IMR-90 (cell line): Measurements from ENCODE around the gene TBCD. TPM values are rescaled to one million over a fixed set of nuclear protein-coding genes. Genes with fewer than 3 reads are reported as not detected.

Experiments
- ATAC-seq: fragments of 200-7000 bp; cut with Tn5 transposase; 2 replicates; pipeline ENCODE4 v1.9.1; 2020; ENCODE audit warnings: low read depth, mild to moderate bottlenecking, moderate library complexity
- BruUV-seq: library from RNA; stranded (reverse); fragments of 400-500 nt; replicated peaks from 2 replicates; lab custom pipeline; 2021; lab: Mats Ljungman, UMichigan
- CTCF ChIA-PET: fragments of 300-600 bp; formaldehyde crosslinking; extraction: SDS; loops from one replicate; lab custom pipeline; 2021; ENCODE audit warnings: antibody characterized with exemption; lab: Yijun Ruan, JAX
- POLR2A ChIA-PET: fragments of 300-600 bp; sonication (Branson Sonifier 250); formaldehyde crosslinking; loops from one replicate; lab custom pipeline; 2022; ENCODE audit warnings: antibody characterized with exemption; ENCODE audit not compliant: unreplicated experiment; lab: Charles Lee
- DNase-seq: peaks from one replicate; pipeline ENCODE4 v3.0.0; 2013
- H2AFZ ChIP-seq: replicated peaks from 2 replicates; pipeline ENCODE3; 2013; ENCODE audit warnings: low read length, mild to moderate bottlenecking; ENCODE audit not compliant: poor library complexity
- H2AK5ac ChIP-seq: 2 replicates; pipeline ENCODE4 v1.6.1; 2013; ENCODE audit warnings: low read depth, low read length, inconsistent platforms
- H2AK9ac ChIP-seq: replicated peaks from 2 replicates; pipeline ENCODE3; 2013; ENCODE audit warnings: mild to moderate bottlenecking, low read depth, low read length, moderate library complexity; ENCODE audit not compliant: poor library complexity
- H2BK120ac ChIP-seq: 2 replicates; pipeline ENCODE4 v1.6.1; 2013; ENCODE audit warnings: low read depth, low read length, inconsistent platforms
- H2BK15ac ChIP-seq: 3 replicates; pipeline ENCODE4 v1.6.1; 2013; ENCODE audit warnings: low read depth, low read length, inconsistent platforms
- H2BK20ac ChIP-seq: 2 replicates; pipeline ENCODE4 v1.6.1; 2013; ENCODE audit warnings: low read depth, mild to moderate bottlenecking, inconsistent platforms, low read length, moderate library complexity
- H2BK5ac ChIP-seq: 2 replicates; pipeline ENCODE4 v1.6.1; 2013; ENCODE audit warnings: mild to moderate bottlenecking, low read depth, low read length, inconsistent platforms; ENCODE audit not compliant: poor library complexity, severe bottlenecking
- H3K14ac ChIP-seq: replicated peaks from 2 replicates; pipeline ENCODE4 v1.6.1; 2013; ENCODE audit warnings: low read depth, low read length, inconsistent platforms
- H3K18ac ChIP-seq: 2 replicates; pipeline ENCODE4 v1.6.1; 2013; ENCODE audit warnings: low read depth, low read length, control low read depth
- H3K23ac ChIP-seq: 2 replicates; pipeline ENCODE4 v1.6.1; 2013; ENCODE audit warnings: low read depth, low read length, inconsistent platforms
- H3K27ac ChIP-seq: 2 replicates; pipeline ENCODE4 v1.5.1; 2013; ENCODE audit warnings: mild to moderate bottlenecking, control low read depth, low read length; ENCODE audit not compliant: insufficient read depth
- H3K27me3 ChIP-seq: 2 replicates; pipeline ENCODE4 v1.6.1; 2013; ENCODE audit warnings: low read length; ENCODE audit not compliant: control insufficient read depth, insufficient read depth
- H3K36me3 ChIP-seq: 2 replicates; pipeline ENCODE4 v1.6.1; 2013; ENCODE audit warnings: low read length, mixed read lengths; ENCODE audit not compliant: control insufficient read depth, insufficient read depth
- H3K4ac ChIP-seq: 2 replicates; pipeline ENCODE4 v1.6.1; 2013; ENCODE audit warnings: low read depth, low read length, inconsistent platforms
- H3K4me1 ChIP-seq: 2 replicates; pipeline ENCODE4 v1.6.1; 2013; ENCODE audit warnings: low read length, mixed read lengths; ENCODE audit not compliant: control insufficient read depth, insufficient read depth
- H3K4me2 ChIP-seq: 2 replicates; pipeline ENCODE4 v1.6.1; 2013; ENCODE audit warnings: low read depth, mild to moderate bottlenecking, control low read depth, low read length, moderate library complexity
- H3K4me3 ChIP-seq: 2 replicates; pipeline ENCODE4 v1.5.1; 2013; ENCODE audit warnings: low read depth, mild to moderate bottlenecking, control low read depth, low read length, moderate library complexity; ENCODE audit not compliant: insufficient read depth
- H3K56ac ChIP-seq: 2 replicates; pipeline ENCODE4 v1.6.1; 2013; ENCODE audit warnings: low read length, inconsistent platforms; ENCODE audit not compliant: insufficient read depth; ENCODE audit errors: extremely low read depth
- H3K79me1 ChIP-seq, 2 experiments: 2 replicates each; pipeline ENCODE4 v1.6.1; 2013; ENCODE audit warnings: low read length in 2 of 2, inconsistent platforms in 1 of 2, low read depth in 1 of 2
- H3K9ac ChIP-seq: 2 replicates; pipeline ENCODE4 v1.6.1; 2013; ENCODE audit warnings: low read depth, low read length, control low read depth
- H3K9me1 ChIP-seq: 2 replicates; pipeline ENCODE4 v1.6.1; 2013; ENCODE audit warnings: low read length, inconsistent platforms; ENCODE audit not compliant: insufficient read depth
- H3K9me3 ChIP-seq: 2 replicates; pipeline ENCODE4 v1.6.1; 2013; ENCODE audit warnings: low read length; ENCODE audit not compliant: control insufficient read depth, insufficient read depth
- H4K20me1 ChIP-seq: 2 replicates; pipeline ENCODE4 v1.6.1; 2013; ENCODE audit warnings: low read length, inconsistent platforms; ENCODE audit not compliant: insufficient read depth
- H4K5ac ChIP-seq: 2 replicates; pipeline ENCODE4 v1.6.1; 2013; ENCODE audit warnings: mild to moderate bottlenecking, low read depth, low read length, control low read depth
- H4K8ac ChIP-seq, 2 experiments: 2 replicates each; pipeline ENCODE4 v1.6.1; 2013; ENCODE audit warnings: low read depth in 2 of 2, low read length in 2 of 2, control low read depth in 1 of 2, inconsistent platforms in 1 of 2
- H4K91ac ChIP-seq: 2 replicates; pipeline ENCODE4 v1.6.1; 2013; ENCODE audit warnings: low read depth, low read length, inconsistent platforms; ENCODE audit not compliant: insufficient read depth
- CEBPB ChIP-seq: IDR thresholded peaks from 2 replicates; pipeline ENCODE4 v1.6.1; 2012; ENCODE audit warnings: low read depth, low read length, improper control_type of control experiment
- NFE2L2 ChIP-seq: fragments of 150-350 bp; IDR thresholded peaks from 2 replicates; pipeline ENCODE4 v1.6.1; 2016; ENCODE audit warnings: low read depth, mild to moderate bottlenecking, low read length
- RAD21 ChIP-seq: IDR thresholded peaks from 2 replicates; pipeline ENCODE4 v1.6.1; 2012; ENCODE audit warnings: low read length, improper control_type of control experiment
- RCOR1 ChIP-seq: IDR thresholded peaks from 2 replicates; pipeline ENCODE4 v1.6.1; 2012; ENCODE audit warnings: mild to moderate bottlenecking, low read length, improper control_type of control experiment; ENCODE audit not compliant: insufficient replicate concordance
- RFX5 ChIP-seq: IDR thresholded peaks from 2 replicates; pipeline ENCODE4 v1.8.0; 2012; ENCODE audit warnings: low read depth, mild to moderate bottlenecking, low read length, moderate library complexity
- SMC3 ChIP-seq: fragments of 150-350 bp; IDR thresholded peaks from 2 replicates; pipeline ENCODE4 v1.6.1; 2016; ENCODE audit warnings: low read depth, mild to moderate bottlenecking, antibody characterized with exemption, low read length, moderate library complexity
- WGBS, 2 experiments: methylation state at CpG; one replicate each; pipeline versions ENCODE4 v1.1.5 to v1.1.7; 2013; ENCODE audit warnings: missing lambda C conversion rate in 2 of 2; ENCODE audit not compliant: insufficient read length in 1 of 2; ENCODE audit errors: extremely low coverage in 2 of 2; 5-methylcytosine and 5-hydroxymethylcytosine counted together
- dilution Hi-C: fragments of 300-500 bp; cut with HindIII; formaldehyde crosslinking; loops from one replicate; pipeline ENCODE4 v1.14.3; 2018; ENCODE audit warnings: low sequenced_read_pairs; ENCODE audit not compliant: unreplicated experiment
- in situ Hi-C: fragments of 300-500 bp; cut with MboI; formaldehyde crosslinking; loops from 3 replicates; pipeline ENCODE4 v1.14.3; 2019; ENCODE audit warnings: low sequenced_read_pairs, inconsistent platforms, mixed read lengths
- intact Hi-C: fragments of 100-400 bp; cut with micrococcal nuclease; formaldehyde crosslinking; loops from 2 replicates; pipeline ENCODE4 v1.10.0; 2022
- polyA plus RNA-seq, 3 experiments: library from polyadenylated mRNA; depleted of rRNA; stranded (reverse); fragments of >200 nt; gene quantifications; 2 replicates each; pipeline ENCODE4 v1.2.3, GENCODE V29; 2012; ENCODE audit warnings: low replicate concordance in 1 of 3
- total RNA-seq: library from RNA; depleted of rRNA; stranded (reverse); fragments of >200 nt; gene quantifications from 2 replicates; pipeline ENCODE4 v1.2.3, GENCODE V29; 2012
- TF ChIP-seq, protein P1 (sequence below): conservative IDR thresholded peaks from 2 replicates; pipeline ENCODE4 v1.5.1; 2012; ENCODE audit warnings: mild to moderate bottlenecking, low read depth, low read length, improper control_type of control experiment

TBCD gene
- total and polyA plus RNA-seq, 2 of the 4 experiments (the other 2 are of a cell fraction): 21.9 to 54.5 TPM

- TF ChIP-seq CEBPB: no peak
Measured at GRCh38 chr17:82754297-82755208, 2.7 kb downstream of the TBCD start (continued).

- ATAC-seq (no peak), DNase-seq (no peak)
- ChIA-PET POLR2A (no interaction called here), CTCF (interaction anchor here (0.6 kb wide), 1 partner anchor 28 kb away, joined by 3 read pairs; no protein-coding TSS in a partner anchor)
- intact Hi-C loops (no loop called here), in situ Hi-C loops (no loop called here), dilution Hi-C loops (no loop called here)
- no peak overlapping the region for H3K4me3 ChIP-seq
- no peak overlapping the region for H2AK5ac ChIP-seq
- H2BK15ac ChIP-seq: no peak overlapping the region
- H4K8ac ChIP-seq: no peak overlapping the region
- no TSS peak for BruUV-seq
- peak overlapping the region; percentile 72 for H2AK9ac ChIP-seq
- no peaks in the 10 kb centered on the region for H3K27me3 ChIP-seq
- no peak overlapping the region for H2AFZ ChIP-seq
- peaks cover 3% of the 10 kb centered on the region for H3K36me3 ChIP-seq
- H3K18ac ChIP-seq: no peak overlapping the region
- H3K56ac ChIP-seq: no peak overlapping the region
- H4K91ac ChIP-seq: no peak overlapping the region
- H4K20me1 ChIP-seq: peaks cover 16% of the 10 kb centered on the region
- no peak overlapping the region for H3K4me2 ChIP-seq
- no peak overlapping the region for H3K9ac ChIP-seq
- peaks cover 32 to 64% of the 10 kb centered on the region in 2 experiments for H3K79me1 ChIP-seq
- no peak overlapping the region for H3K27ac ChIP-seq
- H3K9me3 ChIP-seq: no peaks in the 10 kb centered on the region
- no peak overlapping the region for H2BK120ac ChIP-seq
- H4K5ac ChIP-seq: no peak overlapping the region
- H2BK20ac ChIP-seq: no peak overlapping the region
- no peak overlapping the region for H3K14ac ChIP-seq
- TF ChIP-seq NFE2L2: no peak
- TF ChIP-seq, protein P1, sequence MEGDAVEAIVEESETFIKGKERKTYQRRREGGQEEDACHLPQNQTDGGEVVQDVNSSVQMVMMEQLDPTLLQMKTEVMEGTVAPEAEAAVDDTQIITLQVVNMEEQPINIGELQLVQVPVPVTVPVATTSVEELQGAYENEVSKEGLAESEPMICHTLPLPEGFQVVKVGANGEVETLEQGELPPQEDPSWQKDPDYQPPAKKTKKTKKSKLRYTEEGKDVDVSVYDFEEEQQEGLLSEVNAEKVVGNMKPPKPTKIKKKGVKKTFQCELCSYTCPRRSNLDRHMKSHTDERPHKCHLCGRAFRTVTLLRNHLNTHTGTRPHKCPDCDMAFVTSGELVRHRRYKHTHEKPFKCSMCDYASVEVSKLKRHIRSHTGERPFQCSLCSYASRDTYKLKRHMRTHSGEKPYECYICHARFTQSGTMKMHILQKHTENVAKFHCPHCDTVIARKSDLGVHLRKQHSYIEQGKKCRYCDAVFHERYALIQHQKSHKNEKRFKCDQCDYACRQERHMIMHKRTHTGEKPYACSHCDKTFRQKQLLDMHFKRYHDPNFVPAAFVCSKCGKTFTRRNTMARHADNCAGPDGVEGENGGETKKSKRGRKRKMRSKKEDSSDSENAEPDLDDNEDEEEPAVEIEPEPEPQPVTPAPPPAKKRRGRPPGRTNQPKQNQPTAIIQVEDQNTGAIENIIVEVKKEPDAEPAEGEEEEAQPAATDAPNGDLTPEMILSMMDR: no peak
- TF ChIP-seq CEBPB: no peak
- no peak for TF ChIP-seq RFX5
- TF ChIP-seq RCOR1: no peak
- no peak for TF ChIP-seq RAD21
- TF ChIP-seq SMC3: no peak
- H3K23ac ChIP-seq: peak overlapping the region; percentile 66; the same call in 1 of the 2 replicates
- peaks cover 4% of the 10 kb centered on the region for H3K4me1 ChIP-seq
- no CpG with 5 or more reads among the region's 7 CpGs for WGBS, 2 experiments
- peaks cover 10% of the 10 kb centered on the region for H3K9me1 ChIP-seq
- no peak overlapping the region for H2BK5ac ChIP-seq
- H3K4ac ChIP-seq: no peak overlapping the region
Measured at GRCh38 chr17:82756166-82756565, 4.3 kb downstream of the TBCD start.
